Forelimb muscle (tissue), 1 donor: ENCODE data around the gene SPATA2L. TPM values are rescaled to one million over a fixed set of nuclear protein-coding genes. Genes with fewer than 3 reads are reported as not detected.

Experiments used
- DNase-seq: peaks from one replicate; pipeline ENCODE4 v3.0.0-alpha.2; 2013; ENCODE audit warnings: low read depth
- polyA plus RNA-seq: library from polyadenylated mRNA; unstranded; fragments of 120-200 nt; gene quantifications from one replicate; pipeline ENCODE4 v1.2.1, GENCODE V29; 2013; ENCODE audit not compliant: insufficient read length

Gene SPATA2L, protein sequence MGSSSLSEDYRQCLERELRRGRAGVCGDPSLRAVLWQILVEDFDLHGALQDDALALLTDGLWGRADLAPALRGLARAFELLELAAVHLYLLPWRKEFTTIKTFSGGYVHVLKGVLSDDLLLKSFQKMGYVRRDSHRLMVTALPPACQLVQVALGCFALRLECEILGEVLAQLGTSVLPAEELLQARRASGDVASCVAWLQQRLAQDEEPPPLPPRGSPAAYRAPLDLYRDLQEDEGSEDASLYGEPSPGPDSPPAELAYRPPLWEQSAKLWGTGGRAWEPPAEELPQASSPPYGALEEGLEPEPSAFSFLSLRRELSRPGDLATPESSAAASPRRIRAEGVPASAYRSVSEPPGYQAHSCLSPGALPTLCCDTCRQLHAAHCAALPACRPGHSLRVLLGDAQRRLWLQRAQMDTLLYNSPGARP
- 1.9 TPM for polyA plus RNA-seq

DNA sequence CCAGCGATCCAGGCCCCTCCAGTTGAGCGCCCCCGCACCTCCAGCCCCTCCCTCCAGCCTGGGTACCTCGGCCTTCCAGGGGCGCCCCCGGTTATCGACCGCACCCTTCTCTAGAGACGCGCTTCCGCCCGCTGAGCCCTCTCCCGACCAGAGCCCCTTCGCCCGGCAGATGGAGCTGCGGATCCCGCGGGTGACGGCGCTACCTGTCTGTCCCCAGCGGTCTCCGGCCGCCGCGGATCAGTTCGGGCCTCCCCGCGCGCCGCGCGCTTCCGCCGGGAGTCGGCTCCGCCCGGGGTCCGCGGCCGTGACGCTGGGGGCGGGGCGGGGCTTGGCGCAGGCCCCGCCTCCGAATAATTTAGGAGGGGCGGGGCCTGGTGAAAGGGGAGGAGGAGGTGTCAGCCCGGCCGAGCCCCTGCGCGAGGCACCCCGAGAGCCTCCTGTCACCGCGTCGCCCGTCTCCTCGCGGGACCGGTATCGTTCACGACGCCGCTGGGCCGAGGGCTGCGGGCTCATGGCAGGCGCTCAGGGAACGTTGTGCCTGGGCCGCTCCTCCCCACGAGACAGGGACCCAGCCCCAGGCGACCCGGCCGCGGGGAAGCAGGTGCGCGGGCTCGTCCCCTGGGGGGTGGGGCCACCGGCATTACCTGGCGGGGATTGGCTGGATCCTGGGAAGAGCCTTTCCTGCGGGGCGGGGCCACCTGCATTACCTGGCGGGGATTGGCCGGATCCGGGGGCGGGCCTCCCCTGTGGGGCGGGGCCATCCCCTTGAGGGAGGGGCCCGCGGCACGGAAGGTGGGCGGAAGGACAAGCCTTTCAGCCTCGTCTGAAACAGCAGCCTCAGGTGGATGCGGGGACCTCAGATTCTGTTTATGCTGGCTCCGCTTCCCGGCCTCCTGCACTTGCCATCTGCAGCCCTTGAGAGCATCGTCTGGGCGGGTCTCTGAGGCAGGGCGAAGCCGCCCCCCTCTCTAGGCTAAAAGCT, at the start of gene SPATA2L:
TSS of gene SPATA2L (minus strand) at position 281 of the 982 bp plus-strand sequence. CDS start 473 bp downstream, outside the sequence.
- DNase-seq = no peak

DNA sequence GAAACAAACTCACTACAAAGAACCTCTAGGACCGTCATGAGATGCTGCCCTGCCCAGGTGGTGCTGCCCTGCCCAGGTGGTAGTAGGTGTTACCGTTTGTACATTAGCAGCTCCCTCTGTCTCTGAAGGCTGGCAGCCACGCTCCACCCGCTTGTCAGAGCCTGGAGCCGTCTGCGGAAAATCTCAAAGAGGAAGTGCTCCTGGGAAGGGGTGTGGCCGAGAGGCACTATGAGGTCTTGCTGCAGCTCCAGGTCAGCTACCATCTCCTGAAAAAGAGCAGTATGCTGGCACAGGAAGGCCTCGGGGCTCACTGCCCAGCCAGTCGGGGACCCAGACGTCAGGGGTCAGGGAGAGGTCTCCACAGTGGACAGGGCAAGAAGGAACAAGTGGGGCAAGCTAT, 48.1 kb upstream of the SPATA2L start:
- DNase-seq = no peak

DNA sequence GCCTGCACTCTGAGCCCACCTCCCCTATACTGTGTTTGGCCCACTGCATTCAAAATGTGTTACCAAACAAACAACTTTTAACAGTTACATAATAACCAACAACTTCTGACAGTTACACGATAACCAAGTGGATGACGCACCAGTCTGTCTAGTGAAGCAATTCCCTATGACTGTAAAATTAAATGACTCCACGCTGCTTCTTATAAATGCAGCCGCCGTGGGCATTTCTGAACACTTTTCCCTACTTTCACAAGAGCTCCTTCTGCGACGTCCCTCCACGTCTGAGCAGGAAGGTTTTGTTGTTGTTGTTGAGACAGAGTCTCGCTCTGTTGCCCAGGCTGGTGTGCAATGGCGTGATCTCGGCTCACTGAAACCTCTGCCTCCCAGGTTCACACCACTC, 47.4 kb upstream of the SPATA2L start:
- DNase-seq = no peak

DNA sequence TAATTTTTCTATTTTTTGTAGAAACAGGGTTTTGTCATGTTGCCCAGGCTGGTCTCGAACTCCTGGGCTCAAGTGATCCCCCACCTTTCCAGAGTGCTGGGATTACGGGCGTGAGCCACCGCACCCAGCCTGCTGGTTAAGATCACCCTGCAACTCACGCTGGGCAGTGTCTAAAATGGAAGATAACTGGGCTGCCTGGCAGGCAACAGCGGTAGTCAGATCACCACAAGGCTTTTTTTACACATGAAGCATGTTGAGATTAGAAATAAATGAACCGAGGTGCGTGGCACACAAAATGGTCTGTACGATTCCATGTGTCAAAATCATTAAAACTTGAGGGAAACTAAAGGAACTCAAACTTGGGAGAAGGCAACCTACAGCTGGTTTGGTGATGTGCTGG, 46.6 kb upstream of the SPATA2L start:
- DNase-seq = no peak

DNA sequence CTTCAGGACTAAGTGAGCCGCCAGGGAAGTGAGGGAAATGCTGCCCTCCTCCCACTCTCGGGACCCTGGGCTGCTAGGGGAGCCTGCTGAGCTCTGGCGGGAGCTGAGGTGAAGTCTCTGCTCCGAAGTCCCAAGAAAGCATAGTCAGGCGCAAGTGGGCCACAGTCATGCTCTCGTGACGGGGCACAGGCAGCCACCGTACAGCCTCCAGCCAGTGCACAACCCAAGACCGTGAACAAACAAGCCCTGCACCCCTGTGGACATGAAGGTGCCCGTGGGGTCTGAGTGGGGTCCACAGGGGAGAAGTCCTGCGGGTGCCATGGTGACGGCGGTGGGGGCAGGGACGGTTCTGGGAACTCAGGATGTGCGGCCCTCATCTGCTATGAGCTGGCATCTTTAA, 44.5 kb upstream of the SPATA2L start:
- no peak for DNase-seq

DNA sequence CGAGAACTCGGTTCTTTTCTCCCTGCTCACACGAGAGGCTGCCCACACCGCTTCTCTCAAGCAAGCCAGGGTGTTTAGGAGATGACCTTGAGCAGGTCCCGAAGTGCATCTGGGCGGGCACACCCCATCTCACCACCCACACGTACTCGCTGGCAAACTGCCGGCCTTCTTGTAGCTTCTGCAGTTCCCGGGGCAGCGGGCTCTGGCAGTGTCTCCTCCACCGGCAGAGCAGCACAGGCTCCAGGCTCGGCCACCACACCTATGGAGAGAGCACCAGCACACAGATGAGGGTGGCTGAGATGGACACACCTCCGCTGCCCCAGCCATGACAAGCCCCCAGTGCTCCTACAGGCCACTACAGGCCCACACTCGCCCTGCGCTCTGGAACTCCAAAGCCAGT, 43.3 kb upstream of the SPATA2L start:
- DNase-seq = no peak

DNA sequence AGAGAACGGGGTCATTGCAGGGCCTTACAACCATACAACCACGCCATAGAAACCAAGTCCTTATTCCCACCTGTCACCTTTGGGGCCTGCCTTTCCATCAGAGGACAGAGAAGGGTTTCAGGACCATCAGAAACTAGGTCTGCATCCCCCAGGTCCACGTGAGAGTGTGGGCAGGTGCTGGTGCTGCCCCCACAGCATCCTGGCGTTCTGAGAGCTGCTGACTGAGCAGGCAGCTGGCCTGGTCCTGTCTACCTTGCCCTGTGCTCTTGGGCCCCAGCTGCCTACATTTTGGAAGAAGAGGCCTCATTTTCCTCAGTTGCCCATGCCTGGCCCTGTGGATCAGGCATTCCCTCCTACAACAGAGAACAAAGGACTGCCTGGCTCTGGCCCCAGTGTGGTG, 41.4 kb upstream of the SPATA2L start:
- DNase-seq = no peak

DNA sequence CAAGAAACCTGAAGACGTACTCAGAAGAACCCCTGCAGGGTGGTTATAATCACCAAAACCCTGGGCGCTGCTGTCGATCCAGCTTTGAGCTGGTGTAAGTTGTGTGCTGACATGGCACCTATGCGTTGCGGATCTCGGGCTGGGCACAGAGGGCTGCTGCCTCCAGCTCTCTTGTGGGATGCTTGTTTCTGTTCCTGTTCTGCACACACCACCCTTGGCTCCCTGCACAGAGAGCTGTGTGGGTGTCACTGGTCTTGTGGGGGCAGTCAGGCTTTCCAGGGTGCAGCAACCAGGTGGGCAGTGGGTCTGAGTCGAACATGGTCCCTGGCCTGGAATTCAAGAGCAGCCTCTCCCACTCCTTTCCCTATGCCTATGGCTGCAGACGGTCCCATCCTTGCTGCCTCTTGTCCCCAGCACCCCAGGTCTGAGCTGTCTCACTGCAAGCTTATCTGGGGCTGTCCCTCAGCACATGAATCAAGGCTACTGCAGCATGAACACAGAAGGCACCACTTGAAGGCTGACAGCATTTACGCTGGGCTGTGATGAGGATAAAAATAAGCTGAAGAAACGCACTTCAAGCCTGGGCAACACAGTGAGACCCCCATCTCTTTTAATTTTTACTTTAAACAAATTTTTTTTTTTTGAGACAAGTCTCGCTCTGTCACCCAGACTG, 40.0 kb upstream of the SPATA2L start:
- DNase-seq = no peak

DNA sequence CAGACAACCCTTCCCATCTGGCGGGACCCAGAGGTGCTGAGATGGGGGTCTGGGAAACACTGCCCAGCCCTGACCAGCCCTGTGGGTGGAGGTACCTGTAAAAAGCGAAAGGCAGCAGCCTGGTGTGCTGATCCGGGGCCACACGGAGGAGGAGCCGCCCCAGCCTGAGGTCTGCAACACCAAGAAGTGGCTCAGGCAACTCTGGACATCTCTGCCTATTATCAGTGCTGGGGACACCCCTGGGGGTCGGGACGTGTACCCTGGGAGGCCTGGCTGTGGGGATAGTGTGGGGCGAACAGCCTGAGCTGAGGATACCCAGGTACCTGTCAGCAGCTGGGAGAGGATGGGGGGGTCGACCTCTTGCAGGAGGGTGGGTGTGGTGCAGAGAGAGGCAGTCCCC, 37.9 kb upstream of the SPATA2L start:
- DNase-seq = no peak

DNA sequence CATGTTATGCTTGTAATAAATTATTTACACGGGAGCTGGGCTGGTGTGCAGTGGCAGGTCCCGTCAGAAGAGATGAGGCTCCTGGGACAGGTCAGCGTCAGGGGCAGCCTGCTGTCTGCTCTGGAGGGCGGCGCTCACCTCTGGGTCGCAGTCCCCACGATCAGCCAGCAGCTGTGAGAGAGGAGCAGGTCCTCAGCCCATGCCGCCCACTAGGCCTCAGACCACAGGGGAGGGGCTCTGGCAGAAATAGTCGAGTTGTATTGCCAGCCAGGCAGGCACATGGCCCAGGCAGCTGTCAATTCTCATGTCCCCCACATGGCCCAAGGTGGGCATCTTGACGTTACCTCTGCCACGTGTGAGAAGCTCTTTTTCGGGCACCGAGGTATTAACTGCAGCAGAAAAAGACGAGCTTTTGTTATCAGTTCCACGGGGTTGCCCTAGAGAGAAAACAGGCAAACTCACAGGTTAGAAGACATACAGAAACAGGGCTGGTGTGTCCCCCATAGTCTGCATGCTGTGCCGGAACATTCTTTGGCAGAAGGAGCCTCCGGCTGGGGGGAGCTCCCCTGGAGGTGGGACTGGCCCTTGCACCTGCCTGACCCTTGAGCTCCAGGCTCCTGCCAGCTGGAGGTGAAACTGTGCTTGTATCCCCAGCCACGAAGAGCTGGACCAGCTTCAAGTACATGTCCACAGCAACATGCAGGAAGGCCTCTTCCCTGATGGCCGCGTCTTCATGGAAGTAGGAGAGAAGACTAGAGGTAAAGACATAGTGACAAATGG, 37.2 kb upstream of the SPATA2L start:
- DNase-seq = no peak

DNA sequence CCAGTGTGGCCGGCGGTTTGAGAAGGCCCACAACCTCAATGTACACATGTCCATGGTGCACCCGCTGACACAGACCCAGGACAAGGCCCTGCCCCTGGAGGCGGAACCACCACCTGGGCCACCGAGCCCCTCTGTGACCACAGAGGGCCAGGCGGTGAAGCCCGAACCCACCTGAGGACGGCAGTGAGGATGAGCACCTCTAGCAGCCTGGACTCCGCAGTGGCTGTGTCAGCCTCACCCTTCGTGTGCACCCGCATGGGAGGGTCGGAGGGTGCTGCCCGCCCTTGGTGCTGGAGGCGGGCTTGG, 36.5 kb upstream of the SPATA2L start:
- no peak for DNase-seq

DNA sequence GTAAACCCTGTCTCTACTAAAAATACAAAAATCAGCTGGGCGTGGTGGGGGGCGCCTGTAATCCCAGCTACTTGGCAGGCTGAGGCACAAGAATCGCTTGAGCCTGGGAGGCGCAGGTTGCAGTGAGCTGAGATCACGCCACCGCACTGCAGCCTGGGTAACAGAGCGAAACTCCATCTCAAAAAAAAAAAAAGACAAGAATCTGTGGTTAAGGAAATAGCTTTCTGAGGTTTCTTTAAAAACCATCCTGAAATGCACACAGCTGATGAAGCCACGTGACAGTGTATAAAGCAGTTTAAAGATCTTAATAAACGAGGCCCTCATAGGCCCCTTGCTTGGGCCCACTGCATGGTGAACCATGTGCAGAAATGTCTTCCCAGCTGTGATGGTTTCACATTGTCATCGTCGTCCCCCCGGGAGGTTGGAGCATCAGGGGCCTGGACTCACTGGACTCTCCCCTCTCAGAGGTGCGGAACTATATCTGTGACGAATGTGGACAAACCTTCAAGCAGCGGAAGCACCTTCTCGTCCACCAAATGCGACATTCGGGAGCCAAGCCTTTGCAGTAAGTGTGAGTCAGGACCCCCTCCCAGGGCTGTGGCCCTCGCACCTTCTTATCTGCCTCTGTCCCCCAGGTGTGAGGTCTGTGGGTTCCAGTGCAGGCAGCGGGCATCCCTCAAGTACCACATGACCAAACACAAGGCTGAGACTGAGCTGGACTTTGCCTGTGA, 36.0 kb upstream of the SPATA2L start:
- no peak for DNase-seq

DNA sequence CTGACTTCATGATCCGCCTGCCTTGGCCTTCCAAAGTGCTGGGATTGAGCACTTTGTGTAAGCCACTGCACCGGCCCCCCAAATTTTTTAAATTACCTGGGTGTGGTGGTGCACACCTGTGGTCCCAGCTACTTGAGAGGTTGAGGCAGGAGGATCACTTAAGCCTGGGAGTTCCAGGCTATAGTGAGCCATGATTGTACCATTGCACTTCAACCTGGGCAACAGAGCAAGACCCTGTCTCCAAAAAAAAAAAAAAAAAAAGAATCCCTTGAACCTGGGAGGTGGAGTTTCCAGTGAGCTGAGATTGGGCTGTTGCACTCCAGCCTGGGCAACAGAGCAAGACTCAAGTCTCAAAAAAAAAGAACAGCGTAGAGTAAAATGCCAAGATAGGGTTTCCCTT, 35.0 kb upstream of the SPATA2L start:
- no peak for DNase-seq

DNA sequence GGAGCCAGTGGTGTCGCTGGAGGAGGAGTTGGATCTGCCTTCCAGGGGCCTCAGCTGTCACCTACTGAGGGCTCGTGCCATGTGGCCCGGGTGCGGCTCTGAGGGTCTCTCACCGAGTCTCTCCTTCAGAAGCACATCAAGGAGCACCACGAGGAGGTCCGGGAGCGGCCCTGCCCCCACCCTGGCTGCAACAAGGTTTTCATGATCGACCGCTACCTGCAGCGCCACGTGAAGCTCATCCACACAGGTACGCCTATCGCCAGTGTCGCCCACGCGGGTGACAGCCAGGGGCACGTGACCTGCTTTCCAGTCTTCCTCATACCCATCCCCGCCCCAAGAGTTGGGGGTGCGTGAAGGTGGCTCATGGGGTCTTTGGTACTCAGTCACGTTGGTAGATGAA, 32.3 kb upstream of the SPATA2L start:
- no peak for DNase-seq

DNA sequence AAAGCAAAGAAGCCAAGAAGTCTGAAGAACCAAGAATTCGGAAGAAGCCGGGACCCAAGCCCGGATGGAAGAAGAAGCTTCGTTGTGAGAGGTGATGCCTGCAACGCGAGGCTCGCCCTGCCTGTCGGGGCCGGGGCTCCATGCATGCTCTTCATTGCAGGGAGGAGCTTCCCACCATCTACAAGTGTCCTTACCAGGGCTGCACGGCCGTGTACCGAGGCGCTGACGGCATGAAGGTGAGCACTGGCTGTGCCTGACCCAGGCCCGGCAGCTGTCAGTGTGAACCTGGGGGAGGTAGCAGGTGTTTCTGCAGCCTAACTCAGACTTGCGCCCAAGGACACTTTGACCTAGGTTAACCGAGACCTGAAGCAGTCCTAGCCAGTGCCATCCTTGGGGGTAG, 31.8 kb upstream of the SPATA2L start:
- DNase-seq = no peak

DNA sequence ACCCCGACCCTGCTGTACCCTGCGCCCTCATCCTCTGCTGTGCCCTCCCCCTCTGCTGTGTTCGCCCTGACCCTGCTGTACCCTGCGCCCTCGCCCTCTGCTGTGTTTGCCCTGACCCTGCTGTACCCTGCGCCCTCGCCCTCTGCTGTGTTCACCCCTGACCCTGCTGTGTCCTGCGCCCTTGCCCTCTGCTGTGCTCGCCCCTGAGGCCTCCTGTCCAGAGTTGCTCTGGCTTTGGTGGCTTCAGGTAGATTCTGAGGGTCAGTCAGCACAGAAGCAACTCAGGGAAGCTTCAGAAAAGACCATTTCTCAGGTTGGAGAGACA, 31.4 kb upstream of the SPATA2L start:
- no peak for DNase-seq

DNA sequence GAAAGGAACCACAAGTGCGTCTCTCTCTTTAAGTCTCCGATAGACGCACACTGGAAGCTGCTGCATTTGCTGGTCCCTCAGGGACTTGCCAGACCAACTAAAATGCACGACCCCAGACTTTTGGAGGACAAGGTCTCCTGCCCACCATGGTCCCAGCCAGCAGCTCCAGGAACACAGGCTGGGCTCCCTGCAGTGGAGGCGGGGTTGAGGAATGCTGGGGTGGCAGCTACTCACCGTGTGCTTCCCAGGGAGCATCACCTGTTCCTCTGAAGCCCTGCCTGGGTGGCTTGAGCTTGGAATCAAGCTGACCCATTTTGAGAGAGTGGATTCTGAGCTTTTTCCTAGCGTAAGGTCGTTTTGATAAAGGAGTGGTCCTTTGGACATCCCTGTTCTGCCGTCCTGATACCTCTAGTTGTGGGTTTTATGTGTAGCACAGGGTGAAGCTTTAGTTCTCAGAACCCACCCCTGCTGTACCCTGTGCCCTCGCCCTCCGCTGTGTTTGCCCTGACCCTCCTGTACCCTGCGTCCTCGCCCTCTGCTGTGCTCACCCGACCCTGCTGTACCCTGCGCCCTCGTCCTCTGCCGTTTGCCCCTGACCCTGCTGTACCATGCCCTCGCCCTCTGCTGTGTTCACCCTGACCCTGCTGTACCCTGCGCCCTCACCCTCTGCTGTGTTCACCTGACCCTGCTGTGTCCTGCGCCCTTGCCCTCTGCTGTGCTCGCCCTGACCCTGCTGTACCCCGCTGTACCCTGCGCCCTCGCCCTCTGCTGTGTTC, 30.8 kb upstream of the SPATA2L start:
- DNase-seq = no peak

DNA sequence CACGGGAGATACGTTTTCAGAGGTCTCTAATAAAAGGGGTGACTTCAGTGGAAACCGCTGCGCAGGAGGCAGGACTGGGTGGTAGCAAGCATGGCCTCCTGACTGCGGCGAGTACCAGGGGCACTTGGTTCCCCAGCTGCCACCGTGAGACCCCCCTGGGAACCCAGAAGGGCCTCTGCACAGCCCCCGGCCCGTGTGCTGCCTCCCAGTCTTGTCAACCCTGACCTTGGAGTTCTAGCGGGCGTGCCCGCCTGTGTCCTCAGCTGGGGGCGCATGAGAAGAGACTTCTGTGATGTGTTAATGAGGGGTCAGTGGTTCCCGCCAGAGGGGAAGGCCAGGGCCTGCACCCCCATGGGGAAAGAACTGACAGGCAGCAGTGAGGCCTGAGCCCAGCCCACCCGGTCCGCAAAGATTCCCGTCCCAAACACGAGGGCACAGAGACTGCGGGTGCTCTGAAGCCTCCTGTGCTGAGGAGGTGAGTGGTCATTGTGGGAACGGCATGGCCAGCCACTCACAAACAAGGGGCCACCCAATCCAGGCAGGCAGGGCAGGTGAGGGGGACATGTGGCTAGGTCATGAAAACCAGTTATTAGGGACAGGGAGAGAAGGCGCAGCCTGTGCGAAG, 29.2 kb upstream of the SPATA2L start:
- DNase-seq = no peak

DNA sequence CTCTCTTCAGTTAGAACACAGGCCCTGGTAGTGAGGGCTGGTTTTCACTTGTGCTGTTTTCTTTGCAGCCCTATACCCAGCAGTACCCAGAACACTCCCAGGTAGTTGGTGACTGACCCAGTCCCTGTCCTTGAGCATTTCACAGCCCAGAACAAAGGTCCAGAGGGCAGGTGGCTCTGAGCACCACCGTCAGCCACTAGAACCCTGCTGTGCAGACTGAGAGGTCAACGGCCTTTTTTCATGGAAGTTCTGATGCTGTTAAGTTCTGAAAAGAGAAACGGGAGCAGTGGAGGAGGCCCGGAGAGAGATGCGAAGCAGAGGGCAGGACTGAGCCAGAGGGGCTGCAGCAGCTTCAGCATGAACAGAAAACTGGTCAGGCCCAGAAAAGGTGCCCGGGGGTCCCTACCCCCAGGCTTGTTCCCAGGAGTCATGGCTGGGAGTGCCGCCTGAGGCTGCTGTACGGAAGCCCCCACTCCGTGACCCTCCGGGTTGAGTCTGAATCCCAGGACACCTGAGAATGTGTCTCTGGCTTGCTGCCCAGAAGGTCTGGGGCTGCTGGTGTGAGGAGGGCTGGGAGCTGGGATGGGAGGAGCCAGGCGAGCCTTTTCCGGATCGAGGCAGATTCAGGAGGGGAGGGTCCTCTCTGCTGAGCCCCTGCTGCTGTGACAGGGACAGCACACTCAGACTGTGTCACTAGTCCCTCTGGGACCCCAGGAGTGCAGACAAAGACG, 28.5 kb upstream of the SPATA2L start:
- no peak for DNase-seq
